Neutrophil (primary cell): ENCODE data around the gene TPRX1.
"Not testable (repeated sequence)": the region's sequence is repeated elsewhere in the genome, so short reads cannot be mapped to it uniquely, and the experiment has no call there.

Experiments used
- H3K27ac ChIP-seq: fragments of 200-600 bp; sonication (generic); 2 replicates; pipeline ENCODE4 v1.5.1; 2016; ENCODE audit warnings: mild to moderate bottlenecking, moderate library complexity
- H3K27me3 ChIP-seq: fragments of 200-600 bp; sonication (generic); 2 replicates; pipeline ENCODE4 v1.6.0; 2016; ENCODE audit warnings: mild to moderate bottlenecking
- H3K36me3 ChIP-seq: fragments of 200-600 bp; sonication (generic); 2 replicates; pipeline ENCODE4 v1.5.1; 2017
- H3K4me1 ChIP-seq, 2 experiments: fragments of 200-600 bp in 1 of 2; sonication (generic) in 1 of 2; 1 replicate in 1 of 2; 2 replicates in 1 of 2; pipeline versions ENCODE4 v1.5.1 to v1.6.1; 2013 to 2016; ENCODE audit warnings: low read depth in 1 of 2, low read length in 1 of 2, mild to moderate bottlenecking in 1 of 2, moderate library complexity in 1 of 2; ENCODE audit not compliant: control insufficient read depth in 1 of 2, insufficient read depth in 1 of 2
- H3K4me3 ChIP-seq, 2 experiments: fragments of 200-600 bp in 1 of 2; sonication (generic) in 1 of 2; 1 replicate in 1 of 2; 2 replicates in 1 of 2; pipeline ENCODE4 v1.5.1; 2013 to 2016; ENCODE audit warnings: low read depth in 1 of 2, low read length in 1 of 2, mild to moderate bottlenecking in 1 of 2, moderate library complexity in 1 of 2
- H3K9me3 ChIP-seq: fragments of 200-600 bp; sonication (generic); 2 replicates; pipeline ENCODE4 v1.5.1; 2016
- TF ChIP-seq, protein P1 (sequence below): fragments of 200-600 bp; sonication (generic); IDR thresholded peaks from 2 replicates; pipeline ENCODE4 v1.5.1; 2016; ENCODE audit warnings: antibody characterized with exemption

The TPRX1 gene

DNA sequence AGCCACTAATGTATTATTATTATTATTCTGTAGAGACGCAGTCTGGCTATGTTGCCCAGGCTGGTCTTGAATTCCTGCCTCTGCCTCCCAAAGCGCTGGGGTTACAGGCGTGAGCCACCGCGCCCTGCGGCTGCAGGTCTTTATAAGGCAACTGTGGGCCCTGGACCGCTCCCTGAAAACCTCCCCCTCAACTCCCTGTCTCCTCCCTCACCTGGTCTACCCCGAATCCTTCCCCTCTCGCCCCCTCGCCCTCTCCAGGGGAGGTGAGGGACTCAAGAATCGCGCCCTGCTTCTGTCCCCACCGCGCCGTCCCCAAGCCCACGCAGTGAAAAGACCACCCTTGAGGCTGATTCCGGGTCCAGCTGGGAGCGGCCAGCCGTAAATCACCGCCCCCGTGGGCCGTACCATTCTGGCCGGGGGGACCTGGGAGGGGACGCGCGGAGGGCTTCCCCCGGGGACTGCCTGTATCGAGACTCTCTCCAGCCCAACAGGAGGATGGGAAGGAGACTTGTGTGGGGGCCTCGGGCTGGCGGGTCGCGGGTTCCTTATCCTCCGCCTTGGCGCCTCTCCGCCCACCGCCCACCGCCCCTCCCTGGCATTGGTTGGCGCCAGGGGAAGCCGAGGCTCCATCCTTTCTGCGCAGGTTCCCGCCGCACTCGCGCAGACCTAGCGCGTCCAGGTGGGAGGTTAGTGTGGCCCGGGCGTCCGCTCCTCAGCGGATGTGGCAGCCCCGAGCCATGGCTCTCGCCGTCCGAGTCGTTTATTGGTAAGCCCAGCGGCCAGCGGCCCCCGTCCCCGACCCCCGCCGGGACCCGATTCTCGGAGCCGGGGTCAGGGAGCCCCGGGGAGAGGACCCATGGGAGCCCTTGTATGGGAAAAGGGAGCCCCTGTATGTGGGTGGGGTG, 26.1 kb downstream of the TPRX1 start, which contains the start of gene SELENOW:
Gene SELENOW (plus strand): TSS at position 655 of the 905 bp plus-strand sequence. CDS start 83 bp downstream, at position 738.
- Histone ChIP-seq H3K9me3 (no peaks in the 10 kb centered on the region), H3K4me3 (peak within 1 kb of the TSS; percentile 59 to 61), H3K36me3 (peaks cover 15% of the 10 kb centered on the region), H3K27ac (no peak within 1 kb of the TSS), H3K27me3 (peaks cover 20% of the 10 kb centered on the region), H3K4me1 (peaks cover 12 to 18% of the 10 kb centered on the region in 2 experiments)
- TF ChIP-seq, protein P1, sequence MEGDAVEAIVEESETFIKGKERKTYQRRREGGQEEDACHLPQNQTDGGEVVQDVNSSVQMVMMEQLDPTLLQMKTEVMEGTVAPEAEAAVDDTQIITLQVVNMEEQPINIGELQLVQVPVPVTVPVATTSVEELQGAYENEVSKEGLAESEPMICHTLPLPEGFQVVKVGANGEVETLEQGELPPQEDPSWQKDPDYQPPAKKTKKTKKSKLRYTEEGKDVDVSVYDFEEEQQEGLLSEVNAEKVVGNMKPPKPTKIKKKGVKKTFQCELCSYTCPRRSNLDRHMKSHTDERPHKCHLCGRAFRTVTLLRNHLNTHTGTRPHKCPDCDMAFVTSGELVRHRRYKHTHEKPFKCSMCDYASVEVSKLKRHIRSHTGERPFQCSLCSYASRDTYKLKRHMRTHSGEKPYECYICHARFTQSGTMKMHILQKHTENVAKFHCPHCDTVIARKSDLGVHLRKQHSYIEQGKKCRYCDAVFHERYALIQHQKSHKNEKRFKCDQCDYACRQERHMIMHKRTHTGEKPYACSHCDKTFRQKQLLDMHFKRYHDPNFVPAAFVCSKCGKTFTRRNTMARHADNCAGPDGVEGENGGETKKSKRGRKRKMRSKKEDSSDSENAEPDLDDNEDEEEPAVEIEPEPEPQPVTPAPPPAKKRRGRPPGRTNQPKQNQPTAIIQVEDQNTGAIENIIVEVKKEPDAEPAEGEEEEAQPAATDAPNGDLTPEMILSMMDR = no peak

DNA sequence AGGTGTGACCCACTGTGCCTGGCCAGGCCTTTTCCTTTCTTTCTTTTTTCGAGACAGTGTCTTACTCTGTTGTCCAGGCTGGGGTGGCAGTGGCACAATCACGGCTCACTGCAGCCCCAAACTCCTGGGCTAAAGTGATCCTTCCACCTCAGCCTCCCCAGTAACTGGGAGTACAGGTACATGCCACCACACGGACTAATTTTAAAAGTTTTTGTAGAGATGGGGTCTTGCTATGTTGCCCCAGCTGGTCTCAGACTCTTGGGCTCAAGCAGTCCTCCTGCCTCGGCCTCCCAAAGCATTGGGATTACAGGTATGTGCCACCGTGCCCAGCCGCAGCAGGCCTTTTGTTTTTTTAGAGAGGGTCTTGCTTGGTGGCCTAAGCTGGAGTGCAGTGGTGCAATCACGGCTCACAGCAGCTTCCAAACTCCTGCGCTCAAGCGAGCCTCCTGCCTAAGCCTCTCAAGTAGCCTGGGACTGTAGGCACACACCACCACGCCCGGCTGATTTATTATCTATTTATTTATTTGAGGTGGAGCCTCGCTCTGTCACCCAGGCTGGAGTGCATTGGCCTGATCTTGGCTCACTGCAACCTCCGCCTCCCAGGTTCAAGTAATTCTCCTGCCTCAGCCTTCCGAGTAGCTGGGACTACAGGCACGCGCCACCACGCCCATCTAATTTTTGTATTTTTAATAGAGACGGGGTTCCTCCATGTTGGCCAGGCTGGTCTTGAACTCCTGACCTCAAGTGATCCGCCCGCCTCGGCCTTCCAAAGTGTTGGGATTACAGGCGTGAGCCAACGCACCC, 26.9 kb downstream of the TPRX1 start:
- Histone ChIP-seq H3K4me1 (peaks cover 12 to 18% of the 10 kb centered on the region in 2 experiments), H3K27me3 (peaks cover 20% of the 10 kb centered on the region), H3K4me3 (peak overlapping the region; percentile 59 to 61), H3K36me3 (peaks cover 15% of the 10 kb centered on the region)
- not testable (repeated sequence) for H3K27ac ChIP-seq, H3K9me3 ChIP-seq

DNA sequence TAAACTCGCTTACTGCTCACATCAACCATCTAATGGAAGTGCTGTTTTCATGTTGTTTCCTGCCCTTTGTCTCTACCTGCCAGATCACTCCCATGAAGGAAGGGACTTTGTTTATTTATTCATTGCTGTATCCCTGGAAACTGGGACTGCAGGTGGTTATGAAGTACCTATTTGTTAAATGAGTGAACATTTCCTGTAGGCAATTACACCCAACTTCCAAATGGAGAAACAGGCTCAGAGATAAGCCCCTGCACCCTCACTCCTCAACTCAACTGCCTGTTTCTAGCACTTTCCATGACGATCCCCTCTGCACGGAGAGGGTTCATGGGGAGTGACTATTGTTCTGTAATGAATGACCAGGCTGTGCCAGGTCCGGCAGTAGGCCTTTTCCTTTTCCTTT, 27.8 kb downstream of the TPRX1 start:
- H3K27me3 ChIP-seq = peaks cover 20% of the 10 kb centered on the region
- no peaks in the 10 kb centered on the region for H3K9me3 ChIP-seq
- H3K27ac ChIP-seq = no peak overlapping the region
- peaks cover 12 to 18% of the 10 kb centered on the region in 2 experiments for H3K4me1 ChIP-seq
- no peak overlapping the region for H3K4me3 ChIP-seq
- TF ChIP-seq, protein P1 = no peak
- peaks cover 10% of the 10 kb centered on the region for H3K36me3 ChIP-seq

DNA sequence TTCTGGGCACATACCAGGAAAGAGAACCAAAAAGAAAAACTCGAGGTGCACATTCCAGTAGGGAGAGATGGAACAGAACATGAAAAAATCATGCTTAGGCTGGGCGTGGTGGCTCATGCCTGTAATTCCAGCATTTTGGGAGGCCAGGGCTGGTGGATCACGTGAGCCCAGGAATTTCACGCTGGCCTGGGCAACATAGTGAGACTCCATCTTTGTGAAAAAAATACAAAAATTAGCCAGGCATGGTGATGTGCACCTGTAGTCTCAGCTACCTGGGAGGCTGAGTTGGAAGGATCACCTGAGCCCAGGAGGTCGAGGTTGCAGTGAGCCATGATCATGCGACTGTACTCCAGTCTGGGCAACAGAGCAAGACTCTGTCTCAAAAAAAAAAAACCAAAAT, 33.1 kb downstream of the TPRX1 start:
- H3K36me3 ChIP-seq, H3K4me1 ChIP-seq, H3K9me3 ChIP-seq, H3K4me3 ChIP-seq, H3K27me3 ChIP-seq, H3K27ac ChIP-seq: not testable (repeated sequence)

DNA sequence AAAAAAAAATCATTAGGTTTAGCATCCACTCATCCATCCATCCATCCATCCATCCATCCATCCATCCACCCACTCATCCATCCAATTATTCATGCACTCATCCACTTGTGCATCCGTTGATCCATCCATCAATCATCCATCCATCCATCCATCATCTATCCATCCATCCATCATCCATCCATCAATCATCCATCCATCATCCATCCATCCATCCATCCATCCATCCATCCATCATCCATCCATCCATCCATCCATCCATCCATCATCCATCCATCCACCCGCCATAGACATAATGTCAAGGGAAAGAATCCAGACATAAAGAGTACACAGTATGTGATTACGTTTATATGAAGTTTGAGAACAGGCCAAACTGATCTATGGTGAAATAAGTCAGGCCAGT, 34.8 kb downstream of the TPRX1 start:
- Histone ChIP-seq H3K4me3 (no peak overlapping the region), H3K36me3 (no peaks in the 10 kb centered on the region), H3K27ac (no peak overlapping the region), H3K9me3 (no peaks in the 10 kb centered on the region), H3K4me1 (no peaks in the 10 kb centered on the region), H3K27me3 (peaks cover 5% of the 10 kb centered on the region)
- TF ChIP-seq, protein P1 = no peak

DNA sequence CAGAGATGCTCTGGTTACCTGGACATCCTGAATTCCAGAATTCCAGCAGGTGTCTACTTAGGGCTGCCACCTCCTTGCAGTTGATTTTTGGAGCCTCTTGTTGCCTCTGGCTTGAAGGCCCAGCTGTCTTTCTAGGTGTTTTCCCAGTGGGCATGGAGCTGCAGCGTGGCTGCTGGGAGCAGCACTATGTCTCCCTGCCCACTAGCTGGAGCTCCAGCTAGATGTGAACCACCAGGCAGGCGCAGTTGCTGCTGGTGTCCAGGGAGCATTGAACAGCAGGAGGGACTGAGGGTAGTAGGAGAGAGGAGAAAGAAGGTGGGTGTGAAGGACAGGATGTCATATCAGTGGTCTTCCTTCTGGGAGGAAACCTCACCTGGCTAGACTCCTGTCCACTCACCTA, 35.7 kb downstream of the TPRX1 start:
- no peak overlapping the region for H3K4me3 ChIP-seq
- no peaks in the 10 kb centered on the region for H3K4me1 ChIP-seq
- TF ChIP-seq, protein P1 = no peak
- peaks cover 5% of the 10 kb centered on the region for H3K27me3 ChIP-seq
- H3K36me3 ChIP-seq = no peaks in the 10 kb centered on the region
- no peaks in the 10 kb centered on the region for H3K9me3 ChIP-seq
- H3K27ac ChIP-seq = no peak overlapping the region
